PC-9 (cell line): ENCODE results near the gene C5orf15. TPM values are rescaled to one million over a fixed set of nuclear protein-coding genes. Genes with fewer than 3 reads are reported as not detected.
"Not testable (repeated sequence)": the region's sequence is repeated elsewhere in the genome, so short reads cannot be mapped to it uniquely, and the experiment has no call there.

Experiments used
- BruUV-seq: library from RNA; stranded (reverse); fragments of 400-500 nt; replicated peaks from 2 replicates; lab custom pipeline; 2021; lab: Mats Ljungman, UMichigan
- CTCF ChIA-PET: fragments of 300-600 bp; sonication (Branson Sonifier 250); formaldehyde crosslinking; loops from one replicate; lab custom pipeline; 2022; ENCODE audit warnings: antibody characterized with exemption; lab: Charles Lee
- POLR2A ChIA-PET: fragments of 300-600 bp; sonication (Branson Sonifier 250); formaldehyde crosslinking; loops from one replicate; lab custom pipeline; 2022; ENCODE audit warnings: antibody characterized with exemption; ENCODE audit not compliant: unreplicated experiment; lab: Charles Lee
- DNase-seq, 2 experiments: peaks; one replicate each; pipeline versions ENCODE4 v3.0.0 to v3.0.0-alpha.2; 2015 to 2022; ENCODE audit warnings: mixed read lengths in 1 of 2
- H2AFZ ChIP-seq: fragments of 200-600 bp; sonication (generic); 2 replicates; pipeline ENCODE4 v1.8.1; 2017; ENCODE audit warnings: antibody characterized with exemption
- H3F3A ChIP-seq: fragments of 200-600 bp; sonication (generic); 2 replicates; pipeline ENCODE4 v1.8.1; 2017; ENCODE audit warnings: antibody characterized with exemption, mild to moderate bottlenecking, low read depth; ENCODE audit not compliant: insufficient read depth
- H3K27ac ChIP-seq: fragments of 200-600 bp; sonication (generic); 2 replicates; pipeline ENCODE4 v1.6.1; 2016; ENCODE audit warnings: mixed run types
- H3K27me3 ChIP-seq: fragments of 200-600 bp; sonication (generic); 2 replicates; pipeline ENCODE4 v1.6.1; 2016; ENCODE audit warnings: low read depth, mixed run types; ENCODE audit not compliant: insufficient read depth
- H3K36me3 ChIP-seq: fragments of 200-600 bp; sonication (generic); 2 replicates; pipeline ENCODE4 v1.6.1; 2016; ENCODE audit warnings: low read depth, mixed run types
- H3K4me1 ChIP-seq: fragments of 200-600 bp; sonication (generic); replicated peaks from 2 replicates; pipeline ENCODE4 v1.6.1; 2016; ENCODE audit warnings: mixed run types; ENCODE audit not compliant: insufficient read depth
- H3K4me2 ChIP-seq: fragments of 200-600 bp; sonication (generic); 2 replicates; pipeline ENCODE4 v1.6.1; 2017; ENCODE audit warnings: mixed run types
- H3K4me3 ChIP-seq: fragments of 200-600 bp; sonication (generic); 2 replicates; pipeline ENCODE4 v1.6.1; 2016; ENCODE audit warnings: mixed run types
- H3K79me2 ChIP-seq: fragments of 200-600 bp; sonication (generic); 2 replicates; pipeline ENCODE4 v1.6.1; 2017; ENCODE audit warnings: low read depth, mixed run types
- H3K9me2 ChIP-seq: fragments of 200-600 bp; sonication (generic); 2 replicates; pipeline ENCODE4 v1.8.1; 2017; ENCODE audit warnings: mild to moderate bottlenecking; ENCODE audit not compliant: insufficient read depth
- H3K9me3 ChIP-seq: fragments of 200-600 bp; sonication (generic); 2 replicates; pipeline ENCODE4 v1.8.1; 2016; ENCODE audit warnings: low read depth; ENCODE audit not compliant: insufficient read depth
- H4K20me1 ChIP-seq: fragments of 200-600 bp; sonication (generic); 2 replicates; pipeline ENCODE4 v1.8.1; 2017; ENCODE audit not compliant: insufficient read depth
- EZH2 ChIP-seq: fragments of 200-600 bp; sonication (generic); IDR thresholded peaks from 2 replicates; pipeline ENCODE4 v1.8.0; 2017; ENCODE audit warnings: antibody characterized with exemption, low read depth
- intact Hi-C: fragments of 100-400 bp; cut with micrococcal nuclease; formaldehyde crosslinking; loops from one replicate; pipeline ENCODE4 v1.10.0; 2022; ENCODE audit not compliant: unreplicated experiment
- total RNA-seq: library from RNA; stranded (reverse); gene quantifications from 2 replicates; pipeline ENCODE4 v1.2.3, GENCODE V29; 2021
- TF ChIP-seq, protein P1 (sequence below): fragments of 200-600 bp; sonication (generic); conservative IDR thresholded peaks from 2 replicates; pipeline ENCODE4 v1.6.1; 2017; ENCODE audit warnings: mixed run types, antibody characterized with exemption, mild to moderate bottlenecking, moderate library complexity

C5orf15 gene
- total RNA-seq, 1 experiment from 2014 or later = 45.0 TPM

DNA sequence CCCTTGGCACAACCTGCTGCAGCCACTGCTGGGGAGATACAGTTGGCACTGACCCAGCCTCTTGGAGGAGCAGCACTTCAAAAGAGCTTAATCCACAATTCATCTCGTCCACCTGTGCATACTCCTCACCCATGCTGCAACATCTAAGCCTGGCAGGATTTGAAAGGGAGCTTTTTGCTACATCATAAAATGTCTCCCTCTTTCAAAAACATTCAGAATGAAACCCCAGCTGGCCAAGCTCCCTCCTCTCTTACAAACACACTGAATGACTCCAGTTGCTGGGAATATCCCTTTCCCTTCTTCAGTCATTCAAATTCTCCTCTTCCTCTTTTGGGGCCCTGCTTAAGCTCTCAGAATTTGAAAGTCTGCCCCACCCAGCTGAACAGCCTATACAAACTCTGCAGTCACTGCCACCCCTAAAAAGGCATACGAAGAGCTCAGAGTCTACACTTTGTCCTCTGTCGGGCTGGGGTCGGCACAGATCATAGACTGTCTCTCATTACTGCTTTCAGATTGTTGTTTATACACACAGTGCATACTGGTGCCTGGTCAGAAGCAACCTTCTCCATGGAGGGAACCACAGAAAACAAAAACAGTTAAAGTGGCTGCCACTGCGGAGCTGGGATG lies 8.8 kb upstream of the C5orf15 start:
- Histone ChIP-seq H3K27me3 (no peaks in the 10 kb centered on the region), H3K79me2 (peaks cover 33% of the 10 kb centered on the region), H3K36me3 (peaks cover 51% of the 10 kb centered on the region), H3F3A (peaks cover 83% of the 10 kb centered on the region), H2AFZ (no peak overlapping the region), H3K9me2 (no peaks in the 10 kb centered on the region), H3K4me3 (no peak overlapping the region), H3K4me1 (no peaks in the 10 kb centered on the region), H3K9me3 (no peaks in the 10 kb centered on the region), H3K27ac (peak overlapping the region; percentile 16; the same call in 1 of the 2 replicates), H4K20me1 (peaks cover 11% of the 10 kb centered on the region; the same call in 1 of the 2 replicates), H3K4me2 (no peak overlapping the region)
- BruUV-seq = no TSS peak
- TF ChIP-seq, protein P1, sequence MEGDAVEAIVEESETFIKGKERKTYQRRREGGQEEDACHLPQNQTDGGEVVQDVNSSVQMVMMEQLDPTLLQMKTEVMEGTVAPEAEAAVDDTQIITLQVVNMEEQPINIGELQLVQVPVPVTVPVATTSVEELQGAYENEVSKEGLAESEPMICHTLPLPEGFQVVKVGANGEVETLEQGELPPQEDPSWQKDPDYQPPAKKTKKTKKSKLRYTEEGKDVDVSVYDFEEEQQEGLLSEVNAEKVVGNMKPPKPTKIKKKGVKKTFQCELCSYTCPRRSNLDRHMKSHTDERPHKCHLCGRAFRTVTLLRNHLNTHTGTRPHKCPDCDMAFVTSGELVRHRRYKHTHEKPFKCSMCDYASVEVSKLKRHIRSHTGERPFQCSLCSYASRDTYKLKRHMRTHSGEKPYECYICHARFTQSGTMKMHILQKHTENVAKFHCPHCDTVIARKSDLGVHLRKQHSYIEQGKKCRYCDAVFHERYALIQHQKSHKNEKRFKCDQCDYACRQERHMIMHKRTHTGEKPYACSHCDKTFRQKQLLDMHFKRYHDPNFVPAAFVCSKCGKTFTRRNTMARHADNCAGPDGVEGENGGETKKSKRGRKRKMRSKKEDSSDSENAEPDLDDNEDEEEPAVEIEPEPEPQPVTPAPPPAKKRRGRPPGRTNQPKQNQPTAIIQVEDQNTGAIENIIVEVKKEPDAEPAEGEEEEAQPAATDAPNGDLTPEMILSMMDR = no peak
- no peak for TF ChIP-seq EZH2
- ChIA-PET CTCF (no interaction called here), POLR2A (no interaction called here)
- intact Hi-C loops = no loop called here
- no peak for DNase-seq

DNA sequence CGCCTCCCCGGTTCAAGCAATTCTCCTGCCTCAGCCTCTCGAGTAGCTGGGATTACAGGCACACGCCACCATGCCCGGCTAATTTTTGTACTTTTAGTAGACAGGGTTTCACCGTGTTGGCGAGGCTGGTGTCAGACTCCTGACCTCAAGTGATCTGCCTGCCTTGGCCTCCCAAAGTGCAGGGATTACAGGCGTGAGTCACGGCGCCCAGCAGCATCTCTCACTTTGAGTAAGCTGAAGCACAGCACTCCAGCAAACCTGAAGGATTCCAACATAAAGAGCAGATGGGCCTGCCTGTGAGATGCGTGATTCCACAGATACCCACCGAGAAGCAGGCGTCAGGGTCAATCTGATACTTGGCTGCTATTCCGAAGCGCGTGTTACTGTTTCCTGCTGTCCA lies 7.1 kb upstream of the C5orf15 start:
- POLR2A ChIA-PET, H4K20me1 ChIP-seq, H3K4me2 ChIP-seq, H3K4me3 ChIP-seq, CTCF ChIA-PET, H3K9me3 ChIP-seq, intact Hi-C loops, H3K9me2 ChIP-seq, H3K27ac ChIP-seq, H2AFZ ChIP-seq, BruUV-seq, DNase-seq, H3K27me3 ChIP-seq, H3K4me1 ChIP-seq: not testable (repeated sequence)
- Histone ChIP-seq H3K79me2 (peaks cover 25% of the 10 kb centered on the region), H3F3A (peaks cover 82% of the 10 kb centered on the region), H3K36me3 (peaks cover 41% of the 10 kb centered on the region)

DNA sequence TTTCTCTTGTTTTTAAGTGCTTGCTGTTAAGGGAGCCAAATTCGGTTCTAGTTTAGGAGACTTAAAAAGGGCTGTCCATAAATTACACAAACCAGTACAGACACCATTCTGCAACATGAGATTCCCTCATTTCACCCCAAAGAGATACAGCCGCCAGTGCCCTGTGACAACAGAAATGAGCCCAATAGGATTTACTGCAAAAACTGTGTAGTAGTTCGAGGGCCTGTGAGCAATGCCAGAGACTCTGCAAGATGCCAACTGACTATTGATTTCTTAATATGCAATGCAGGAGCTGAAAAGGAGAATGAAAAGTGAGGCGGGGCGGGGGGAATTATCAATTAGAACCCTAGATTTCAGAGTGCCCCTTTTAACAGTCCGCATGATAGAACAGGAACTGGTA lies 5.7 kb upstream of the C5orf15 start:
- Histone ChIP-seq H3K9me2 (no peaks in the 10 kb centered on the region), H3K36me3 (peaks cover 41% of the 10 kb centered on the region), H2AFZ (no peak overlapping the region), H3K27ac (0 out of 2 replicates have a peak overlapping the region, but pooled peaks have one; percentile 13), H3K4me2 (no peak overlapping the region), H3K9me3 (no peaks in the 10 kb centered on the region), H3K27me3 (no peaks in the 10 kb centered on the region), H3K79me2 (peaks cover 20% of the 10 kb centered on the region), H3K4me3 (no peak overlapping the region), H4K20me1 (no peaks in the 10 kb centered on the region), H3K4me1 (0 out of 2 replicates have a peak, but pooled peaks cover 7% of the 10 kb centered on the region), H3F3A (peaks cover 88% of the 10 kb centered on the region)
- ChIA-PET CTCF (no interaction called here), POLR2A (no interaction called here)
- no peak for DNase-seq
- TF ChIP-seq, protein P1 = no peak
- TF ChIP-seq EZH2 = no peak
- no TSS peak for BruUV-seq
- intact Hi-C loops = no loop called here
